GM12875 (cell line): Measurements from ENCODE around the gene OR2L8.

Experiments used
- H3K4me3 ChIP-seq: one replicate; pipeline ENCODE4 v1.5.1; 2011; ENCODE audit warnings: low read depth, low read length, control low read depth
- TF ChIP-seq, protein P1 (sequence below): IDR thresholded peaks from 2 replicates; pipeline ENCODE4 v1.5.1; 2011; ENCODE audit warnings: low read depth, mild to moderate bottlenecking, control low read depth, inconsistent platforms, low read length, moderate library complexity, borderline replicate concordance; ENCODE audit not compliant: insufficient read depth

The OR2L8 gene

GRCh38 chr1:247948558-247948957 is at the start of gene OR2L8:
TSS of gene OR2L8 (plus strand) at chr1:247948858. CDS start at chr1:247948858, 0 bp downstream.
- no peak within 1 kb of the TSS for H3K4me3 ChIP-seq
- TF ChIP-seq, protein P1, sequence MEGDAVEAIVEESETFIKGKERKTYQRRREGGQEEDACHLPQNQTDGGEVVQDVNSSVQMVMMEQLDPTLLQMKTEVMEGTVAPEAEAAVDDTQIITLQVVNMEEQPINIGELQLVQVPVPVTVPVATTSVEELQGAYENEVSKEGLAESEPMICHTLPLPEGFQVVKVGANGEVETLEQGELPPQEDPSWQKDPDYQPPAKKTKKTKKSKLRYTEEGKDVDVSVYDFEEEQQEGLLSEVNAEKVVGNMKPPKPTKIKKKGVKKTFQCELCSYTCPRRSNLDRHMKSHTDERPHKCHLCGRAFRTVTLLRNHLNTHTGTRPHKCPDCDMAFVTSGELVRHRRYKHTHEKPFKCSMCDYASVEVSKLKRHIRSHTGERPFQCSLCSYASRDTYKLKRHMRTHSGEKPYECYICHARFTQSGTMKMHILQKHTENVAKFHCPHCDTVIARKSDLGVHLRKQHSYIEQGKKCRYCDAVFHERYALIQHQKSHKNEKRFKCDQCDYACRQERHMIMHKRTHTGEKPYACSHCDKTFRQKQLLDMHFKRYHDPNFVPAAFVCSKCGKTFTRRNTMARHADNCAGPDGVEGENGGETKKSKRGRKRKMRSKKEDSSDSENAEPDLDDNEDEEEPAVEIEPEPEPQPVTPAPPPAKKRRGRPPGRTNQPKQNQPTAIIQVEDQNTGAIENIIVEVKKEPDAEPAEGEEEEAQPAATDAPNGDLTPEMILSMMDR, result no peak

DNA sequence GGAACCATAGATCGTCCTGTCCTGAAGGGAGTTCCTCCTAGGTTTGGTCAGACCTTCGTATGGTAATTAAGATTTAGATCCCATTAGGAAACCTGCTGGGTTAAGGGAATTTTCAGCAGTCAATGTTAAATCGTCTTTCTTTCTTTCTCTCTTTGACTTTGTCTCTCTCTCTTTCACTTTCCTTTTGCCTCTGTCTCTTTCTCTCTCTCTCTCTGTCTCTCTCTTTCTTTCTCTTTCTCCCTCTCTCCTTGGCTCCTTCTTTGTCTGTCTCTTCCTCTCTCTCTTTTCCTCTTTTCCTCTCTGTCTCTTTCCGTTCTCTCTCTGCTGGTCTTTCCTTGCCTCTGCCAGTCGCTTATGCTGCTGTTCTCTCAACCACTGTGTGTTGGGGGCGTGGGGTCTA is 44.5 kb upstream of the OR2L8 start:
- H3K4me3 ChIP-seq, result no peak overlapping the region
- TF ChIP-seq, protein P1, result no peak

GRCh38 chr1:247905181-247905580 is 43.5 kb upstream of the OR2L8 start:
- H3K4me3 ChIP-seq, result no peak overlapping the region
- TF ChIP-seq, protein P1, result no peak

DNA sequence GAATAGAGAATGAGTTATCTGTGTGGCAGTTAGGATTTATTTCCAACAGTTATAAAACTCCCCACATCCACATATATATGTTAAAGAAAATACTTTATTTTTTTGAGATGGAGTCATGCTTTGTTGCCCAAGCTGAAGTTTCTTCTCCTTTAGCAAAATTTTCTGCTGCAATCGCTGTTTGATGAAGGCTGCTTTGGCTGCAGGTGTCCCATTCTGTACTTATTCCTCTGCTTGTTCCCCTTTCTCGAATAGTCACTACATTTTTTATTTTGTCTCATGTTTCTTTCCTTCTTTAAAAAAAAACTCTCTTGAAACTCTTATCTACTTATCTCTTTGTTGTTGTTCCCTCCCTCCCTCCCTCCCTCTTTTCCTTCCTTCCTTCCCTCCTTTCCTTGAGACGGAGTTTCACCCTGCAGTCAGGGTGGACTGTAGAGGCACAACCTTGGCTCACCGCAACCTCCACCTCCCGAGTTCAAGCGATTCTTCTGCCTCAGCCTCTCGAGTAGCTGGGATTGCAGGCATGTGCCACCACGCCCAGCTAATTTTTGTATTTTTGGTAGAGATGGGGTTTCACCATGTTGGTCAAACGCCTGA is 42.7 kb upstream of the OR2L8 start:
- H3K4me3 ChIP-seq, result no peak overlapping the region
- TF ChIP-seq, protein P1, result no peak

GRCh38 chr1:247906504-247907047 is 42.1 kb upstream of the OR2L8 start:
- no peak overlapping the region for H3K4me3 ChIP-seq
- TF ChIP-seq, protein P1, result no peak

- no peak overlapping the region for H3K4me3 ChIP-seq
- TF ChIP-seq, protein P1, result no peak
Measured at GRCh38 chr1:247908766-247909165, 39.9 kb upstream of the OR2L8 start.

DNA sequence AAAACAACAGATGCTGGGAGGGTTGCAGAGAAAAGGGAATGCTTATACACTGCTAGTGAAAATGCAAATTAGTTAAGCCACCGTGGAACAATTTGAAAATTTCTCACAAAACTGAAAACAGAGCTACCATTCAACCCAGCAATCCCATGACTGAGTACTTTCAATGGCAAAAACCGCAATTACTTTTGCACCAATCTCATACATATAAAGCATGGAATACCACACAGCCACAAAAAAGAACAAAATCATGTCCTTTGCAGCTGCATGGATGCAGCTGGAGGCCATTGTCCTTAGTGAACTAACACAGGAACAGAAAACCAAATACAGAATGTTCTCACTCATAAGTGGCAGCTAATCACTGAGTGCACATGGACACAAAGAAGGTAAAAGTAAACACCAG is 34.9 kb upstream of the OR2L8 start:
- TF ChIP-seq, protein P1, result no peak
- H3K4me3 ChIP-seq, result no peak overlapping the region
